Endothelial cell of umbilical vein (primary cell): ENCODE data around the gene FCN2. TPM values are rescaled to one million over a fixed set of nuclear protein-coding genes. Genes with fewer than 3 reads are reported as not detected.

Experiments used
- BruUV-seq: library from RNA; stranded (reverse); fragments of 400-500 nt; replicated peaks from 2 replicates; lab custom pipeline; 2021; lab: Mats Ljungman, UMichigan
- CTCF ChIA-PET: fragments of 300-600, 350-600 bp; sonication (Branson Sonifier 250); formaldehyde crosslinking; loops from one replicate; lab custom pipeline; 2021; ENCODE audit warnings: antibody characterized with exemption, inconsistent platforms; lab: Charles Lee
- POLR2A ChIA-PET: fragments of 300-600, 350-600 bp; sonication (Branson Sonifier 250); formaldehyde crosslinking; loops from one replicate; lab custom pipeline; 2021; ENCODE audit warnings: antibody characterized with exemption, inconsistent platforms; lab: Charles Lee
- DNase-seq: peaks from one replicate; pipeline ENCODE4 v3.0.0-alpha.2; 2011; ENCODE audit warnings: low read depth, low spot score
- FAIRE-seq: peaks from 2 replicates; lab custom pipeline; 2011; peaks lifted over from hg19 to GRCh38; lab: Jason Lieb, UNC
- H2AFZ ChIP-seq: 2 replicates; pipeline ENCODE4 v1.6.0; 2012; ENCODE audit warnings: low read depth, low read length, control low read depth, inconsistent platforms
- H3K27ac ChIP-seq: 2 replicates; pipeline ENCODE4 v1.5.1; 2011; ENCODE audit warnings: low read depth, mild to moderate bottlenecking, control low read depth, low read length, moderate library complexity; ENCODE audit not compliant: insufficient read depth
- H3K27me3 ChIP-seq, 2 experiments: 2 replicates each; pipeline versions ENCODE4 v1.6.0 to v1.6.1; 2011; ENCODE audit warnings: low read length in 2 of 2, mixed read lengths in 1 of 2; ENCODE audit not compliant: control insufficient read depth in 2 of 2, insufficient read depth in 2 of 2
- H3K36me3 ChIP-seq, 2 experiments: 2 replicates in 1 of 2; 3 replicates in 1 of 2; pipeline ENCODE4 v1.5.1; 2011; ENCODE audit warnings: low read length in 2 of 2, mild to moderate bottlenecking in 1 of 2, moderate library complexity in 1 of 2; ENCODE audit not compliant: control insufficient read depth in 2 of 2, insufficient read depth in 2 of 2; ENCODE audit errors: extremely low read depth in 1 of 2
- H3K4me1 ChIP-seq: 3 replicates; pipeline ENCODE4 v1.5.1; 2011; ENCODE audit warnings: mild to moderate bottlenecking, low read length; ENCODE audit not compliant: control insufficient read depth, insufficient read depth; ENCODE audit errors: extremely low read depth
- H3K4me2 ChIP-seq: 2 replicates; pipeline ENCODE4 v1.6.1; 2011; ENCODE audit warnings: low read length, control low read depth, mixed read lengths; ENCODE audit not compliant: insufficient read depth
- H3K4me3 ChIP-seq, 3 experiments: fragments of 200-600 bp in 1 of 3; sonication (generic), shearing (Covaris generic) in 1 of 3; replicated peaks in 1 of 3; 2 replicates each; pipeline ENCODE4 v1.5.1; 2011 to 2016; ENCODE audit warnings: control low read depth in 3 of 3, low read length in 3 of 3, mild to moderate bottlenecking in 2 of 3, inconsistent platforms in 1 of 3, low read depth in 1 of 3, moderate library complexity in 1 of 3; ENCODE audit not compliant: insufficient read depth in 1 of 3
- H3K79me2 ChIP-seq: 2 replicates; pipeline ENCODE4 v1.6.0; 2012; ENCODE audit warnings: low read length, inconsistent platforms; ENCODE audit not compliant: control insufficient read depth, insufficient read depth
- H3K9ac ChIP-seq: replicated peaks from 2 replicates; pipeline ENCODE3; 2011; ENCODE audit warnings: low read length, control low read depth; ENCODE audit not compliant: insufficient read depth; ENCODE audit errors: extremely low read depth
- H3K9me1 ChIP-seq: replicated peaks from 3 replicates; pipeline ENCODE4 v1.6.0; 2011; ENCODE audit warnings: mild to moderate bottlenecking, low read length; ENCODE audit not compliant: control insufficient read depth, insufficient read depth; ENCODE audit errors: extremely low read depth
- H3K9me3 ChIP-seq: replicated peaks from 2 replicates; pipeline ENCODE4 v1.5.1; 2012; ENCODE audit warnings: low read length, inconsistent platforms; ENCODE audit not compliant: control insufficient read depth, insufficient read depth
- H4K20me1 ChIP-seq: replicated peaks from 2 replicates; pipeline ENCODE3; 2011; ENCODE audit warnings: mild to moderate bottlenecking, low read length; ENCODE audit not compliant: control insufficient read depth, insufficient read depth; ENCODE audit errors: extremely low read depth
- EZH2 ChIP-seq: IDR thresholded peaks from 2 replicates; pipeline ENCODE4 v1.6.1; 2012; ENCODE audit warnings: borderline replicate concordance, low read depth, mild to moderate bottlenecking, moderate library complexity, low read length, inconsistent platforms; ENCODE audit not compliant: severe bottlenecking
- FOS ChIP-seq: IDR thresholded peaks from 2 replicates; pipeline ENCODE4 v1.6.1; 2011; ENCODE audit warnings: mild to moderate bottlenecking, low read length, moderate library complexity, borderline replicate concordance; ENCODE audit not compliant: insufficient read depth
- GATA2 ChIP-seq: IDR thresholded peaks from 2 replicates; pipeline ENCODE4 v1.7.0; 2011; ENCODE audit warnings: low read depth, mild to moderate bottlenecking, moderate library complexity, mixed read lengths, low read length; ENCODE audit not compliant: insufficient read length, insufficient read depth
- JUN ChIP-seq: IDR thresholded peaks from 2 replicates; pipeline ENCODE4 v1.6.1; 2011; ENCODE audit warnings: borderline replicate concordance, low read depth; ENCODE audit not compliant: insufficient read length, insufficient read depth
- MYC ChIP-seq: IDR thresholded peaks from one replicate; pipeline ENCODE4 v1.6.1; 2011; ENCODE audit warnings: mild to moderate bottlenecking, low read depth, low read length
- POLR2A ChIP-seq: IDR thresholded peaks from 2 replicates; pipeline ENCODE4 v1.6.1; 2012; ENCODE audit warnings: low read depth, mild to moderate bottlenecking, control low read depth, low read length
- POLR2AphosphoS5 ChIP-seq: IDR thresholded peaks from 2 replicates; pipeline ENCODE4 v1.6.1; 2012; ENCODE audit warnings: low read depth, mild to moderate bottlenecking, control low read depth, low read length, moderate library complexity; ENCODE audit not compliant: insufficient read depth
- dilution Hi-C: fragments of 300-500 bp; cut with MboI; formaldehyde crosslinking; loops from one replicate; pipeline ENCODE4 v1.15.0; 2019; ENCODE audit warnings: low sequenced_read_pairs; ENCODE audit not compliant: extremely low pct_ligation_motif_present
- intact Hi-C: fragments of 100-400 bp; cut with micrococcal nuclease; formaldehyde crosslinking; loops from one replicate; pipeline ENCODE4 v1.10.0; 2022
- polyA plus RNA-seq, 4 experiments: library from polyadenylated mRNA; depleted of rRNA in 3 of 4; stranded (reverse) in 3 of 4; unstranded in 1 of 4; fragments of >200 nt; gene quantifications; 2 replicates each; pipeline versions ENCODE4 v1.2.1 to v1.2.3, GENCODE V29; 2011 to 2012; ENCODE audit warnings: missing spikeins in 1 of 4
- total RNA-seq: library from RNA; stranded (reverse); gene quantifications from 2 replicates; pipeline ENCODE4 v1.2.3, GENCODE V29; 2021
- TF ChIP-seq, protein P1 (sequence below), 2 donors: IDR thresholded peaks; 1 replicate in 1 of 2; 2 replicates in 1 of 2; pipeline ENCODE4 v1.5.1; 2011; ENCODE audit warnings: low read length in 2 of 2, mild to moderate bottlenecking in 2 of 2, moderate library complexity in 2 of 2, control low read depth in 1 of 2, inconsistent platforms in 1 of 2, low read depth in 1 of 2; ENCODE audit not compliant: insufficient read depth in 1 of 2; ENCODE audit errors: extremely low read depth in 1 of 2
- TF ChIP-seq, protein P2 (sequence below): IDR thresholded peaks from 2 replicates; pipeline ENCODE4 v1.6.1; 2011; ENCODE audit not compliant: insufficient read depth, insufficient read length

FCN2 gene
- total and polyA plus RNA-seq, 2 donors (not counting 3 experiments of a cell fraction or from before 2014, with no cell fraction given) = not detected

DNA sequence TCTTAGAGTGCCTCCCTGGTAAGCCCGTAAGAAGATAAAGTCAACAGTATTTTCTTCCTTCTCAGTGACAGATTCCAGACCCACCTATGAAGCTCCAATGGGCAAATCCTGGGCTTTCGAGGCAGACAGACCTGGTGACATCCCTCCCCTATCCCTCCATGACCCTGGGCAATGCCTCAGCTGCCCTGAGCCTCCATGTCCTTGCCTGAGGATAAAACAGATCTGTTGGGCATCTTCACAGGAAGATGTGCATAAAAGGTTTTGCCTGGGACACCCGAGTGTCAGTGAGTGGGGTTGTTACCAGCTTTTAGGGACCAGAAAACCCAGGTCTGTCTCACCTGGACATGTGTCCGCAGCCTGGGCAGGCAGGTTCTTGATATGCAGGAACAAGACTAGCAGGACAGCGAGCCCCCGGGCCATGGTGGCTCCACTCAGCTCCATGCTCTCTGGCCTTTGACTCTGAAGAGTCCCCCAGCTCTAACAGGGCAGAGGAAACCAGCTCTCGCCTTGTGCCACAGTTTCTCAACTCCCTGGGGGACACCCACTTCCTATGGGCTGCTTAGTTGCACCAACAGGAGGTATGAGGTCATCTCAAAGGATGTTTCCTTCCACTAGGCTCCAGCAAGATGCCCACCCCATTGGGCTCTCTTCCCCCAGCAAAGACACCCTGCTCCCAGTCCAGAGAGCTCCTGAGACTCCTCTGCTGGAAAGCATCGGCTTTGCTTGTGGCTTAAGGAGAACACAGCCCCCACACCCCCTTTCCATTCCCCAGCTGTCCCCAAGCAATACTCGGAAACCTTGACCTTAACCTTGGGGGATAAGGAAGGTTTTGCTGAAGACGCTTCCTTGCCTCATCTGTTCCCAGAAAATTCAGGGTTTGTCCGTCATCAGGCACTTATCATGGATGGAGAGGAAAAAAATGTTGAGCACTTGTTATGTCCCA is 37.1 kb downstream of the FCN2 start, which contains the start of gene FCN1:
Gene FCN1 (minus strand): TSS at position 482 of the 943 bp plus-strand sequence. CDS start 41 bp downstream, at position 441.
- ChIA-PET POLR2A (no interaction called here), CTCF (no interaction called here)
- Histone ChIP-seq H3K4me3 (no peak within 1 kb of the TSS), H2AFZ (no peak within 1 kb of the TSS), H4K20me1 (no peaks in the 10 kb centered on the region), H3K36me3 (no peaks in the 10 kb centered on the region), H3K4me2 (no peak within 1 kb of the TSS), H3K27ac (no peak within 1 kb of the TSS), H3K9me1 (no peaks in the 10 kb centered on the region), H3K9ac (no peak within 1 kb of the TSS), H3K4me1 (no peaks in the 10 kb centered on the region), H3K9me3 (no peaks in the 10 kb centered on the region), H3K79me2 (no peaks in the 10 kb centered on the region), H3K27me3 (no peaks in the 10 kb centered on the region)
- intact Hi-C loops = no loop called here
- DNase-seq = no peak
- FAIRE-seq = no peak
- dilution Hi-C loops = no loop called here
- no TSS peak for BruUV-seq
- TF ChIP-seq POLR2A (no peak), EZH2 (no peak), FOS (no peak), POLR2AphosphoS5 (no peak), MYC (no peak), JUN (no peak), GATA2 (no peak)
- TF ChIP-seq, protein P1, sequence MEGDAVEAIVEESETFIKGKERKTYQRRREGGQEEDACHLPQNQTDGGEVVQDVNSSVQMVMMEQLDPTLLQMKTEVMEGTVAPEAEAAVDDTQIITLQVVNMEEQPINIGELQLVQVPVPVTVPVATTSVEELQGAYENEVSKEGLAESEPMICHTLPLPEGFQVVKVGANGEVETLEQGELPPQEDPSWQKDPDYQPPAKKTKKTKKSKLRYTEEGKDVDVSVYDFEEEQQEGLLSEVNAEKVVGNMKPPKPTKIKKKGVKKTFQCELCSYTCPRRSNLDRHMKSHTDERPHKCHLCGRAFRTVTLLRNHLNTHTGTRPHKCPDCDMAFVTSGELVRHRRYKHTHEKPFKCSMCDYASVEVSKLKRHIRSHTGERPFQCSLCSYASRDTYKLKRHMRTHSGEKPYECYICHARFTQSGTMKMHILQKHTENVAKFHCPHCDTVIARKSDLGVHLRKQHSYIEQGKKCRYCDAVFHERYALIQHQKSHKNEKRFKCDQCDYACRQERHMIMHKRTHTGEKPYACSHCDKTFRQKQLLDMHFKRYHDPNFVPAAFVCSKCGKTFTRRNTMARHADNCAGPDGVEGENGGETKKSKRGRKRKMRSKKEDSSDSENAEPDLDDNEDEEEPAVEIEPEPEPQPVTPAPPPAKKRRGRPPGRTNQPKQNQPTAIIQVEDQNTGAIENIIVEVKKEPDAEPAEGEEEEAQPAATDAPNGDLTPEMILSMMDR (IDR thresholded peaks at IDR 0.05; ENCODE audit: extremely low read depth in 1 of 2, insufficient read depth in 1 of 2, low read depth in 1 of 2, low read length in 2 of 2) = no peak
- TF ChIP-seq, protein P2, sequence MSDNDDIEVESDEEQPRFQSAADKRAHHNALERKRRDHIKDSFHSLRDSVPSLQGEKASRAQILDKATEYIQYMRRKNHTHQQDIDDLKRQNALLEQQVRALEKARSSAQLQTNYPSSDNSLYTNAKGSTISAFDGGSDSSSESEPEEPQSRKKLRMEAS = no peak
